WTC11 (cell line): ENCODE results near the gene NIN.

Experiments used
- CBFB ChIP-seq: sonication (generic); formaldehyde crosslinking; IDR thresholded peaks from 2 replicates; pipeline ENCODE4 v1.8.1; 2022; ENCODE audit warnings: mild to moderate bottlenecking, low read depth, missing genetic modification reagents
- CREB1 ChIP-seq: sonication (generic); formaldehyde crosslinking; IDR thresholded peaks from 2 replicates; pipeline ENCODE4 v1.8.0; 2023; ENCODE audit warnings: mild to moderate bottlenecking, missing genetic modification reagents
- CTCF ChIP-seq: fragments of 200-600 bp; IDR thresholded peaks from 2 replicates; pipeline ENCODE4 v1.8.0; 2022; ENCODE audit warnings: antibody characterized with exemption
- E2F5 ChIP-seq: sonication (generic); formaldehyde crosslinking; IDR thresholded peaks from 2 replicates; pipeline ENCODE4 v1.8.1; 2022; ENCODE audit warnings: mild to moderate bottlenecking, moderate library complexity, missing genetic modification reagents
- GTF2I ChIP-seq: fragments of 250-450 bp; sonication (Bioruptor Pico); conservative IDR thresholded peaks from 2 replicates; pipeline ENCODE4 v1.4.0; 2021; ENCODE audit warnings: mild to moderate bottlenecking
- JUN ChIP-seq: sonication (generic); formaldehyde crosslinking; IDR thresholded peaks from 2 replicates; pipeline ENCODE4 v1.8.0; 2023; ENCODE audit warnings: mild to moderate bottlenecking, missing genetic modification reagents
- SMAD3 ChIP-seq: sonication (generic); formaldehyde crosslinking; IDR thresholded peaks from 2 replicates; pipeline ENCODE4 v1.8.0; 2022; ENCODE audit warnings: missing genetic modification reagents, mild to moderate bottlenecking, borderline replicate concordance
- SMAD4 ChIP-seq: sonication (generic); formaldehyde crosslinking; IDR thresholded peaks from 2 replicates; pipeline ENCODE4 v1.8.0; 2022; ENCODE audit warnings: mild to moderate bottlenecking, missing genetic modification reagents
- SP1 ChIP-seq: sonication (generic); formaldehyde crosslinking; conservative IDR thresholded peaks from 2 replicates; pipeline ENCODE4 v1.8.1; 2022; ENCODE audit warnings: missing genetic modification reagents
- TEAD4 ChIP-seq: sonication (generic); formaldehyde crosslinking; IDR thresholded peaks from 2 replicates; pipeline ENCODE4 v1.8.0; 2022; ENCODE audit warnings: mild to moderate bottlenecking, missing genetic modification reagents
- USF2 ChIP-seq: sonication (generic); formaldehyde crosslinking; IDR thresholded peaks from 2 replicates; pipeline ENCODE4 v1.8.1; 2023; ENCODE audit warnings: mild to moderate bottlenecking, missing genetic modification reagents, moderate library complexity
- ZNF671 ChIP-seq: fragments of 250-450 bp; sonication (Bioruptor Pico); IDR thresholded peaks from 2 replicates; pipeline ENCODE4 v1.8.0; 2021; ENCODE audit warnings: mild to moderate bottlenecking
- ZSCAN18 ChIP-seq: fragments of 250-450 bp; sonication (Bioruptor Pico); IDR thresholded peaks from 2 replicates; pipeline ENCODE4 v2.1.2; 2022; ENCODE audit warnings: mild to moderate bottlenecking, moderate library complexity

GRCh38 chr14:50860478-50861086 is 29.6 kb upstream of the NIN start:
- TF ChIP-seq SP1 (no peak), USF2 (no peak), CTCF (peak; percentile 54), CBFB (CRISPR knock-in tag) (no peak), SMAD3 (CRISPR knock-in tag) (no peak), ZNF671 (CRISPR knock-in tag) (no peak), SMAD4 (CRISPR knock-in tag) (no peak), JUN (CRISPR knock-in tag) (no peak), ZSCAN18 (CRISPR knock-in tag) (no peak), CREB1 (CRISPR knock-in tag) (no peak), GTF2I (no peak), E2F5 (CRISPR knock-in tag) (no peak), TEAD4 (CRISPR knock-in tag) (no peak)
